HepG2 (cell line): ENCODE results near the gene H1-8. TPM values are rescaled to one million over a fixed set of nuclear protein-coding genes. Genes with fewer than 3 reads are reported as not detected.

Experiments
- ATAC-seq: fragments of 200-7000 bp; cut with Tn5 transposase; 3 replicates; pipeline ENCODE4 v1.9.1; 2020; ENCODE audit warnings: mild to moderate bottlenecking, moderate library complexity
- BruUV-seq: library from RNA; stranded (reverse); fragments of 400-500 nt; replicated peaks from 2 replicates; lab custom pipeline; 2021; lab: Mats Ljungman, UMichigan
- CTCF ChIA-PET: fragments of 300-600 bp; formaldehyde crosslinking; extraction: SDS; loops from one replicate; lab custom pipeline; 2021; ENCODE audit warnings: low total read pairs, inconsistent platforms, low intra/inter-chr PET ratio; lab: Yijun Ruan, JAX
- POLR2A ChIA-PET: fragments of 350-600 bp; sonication (Branson Sonifier 250); formaldehyde crosslinking; loops from one replicate; lab custom pipeline; 2020; ENCODE audit warnings: antibody characterized with exemption, inconsistent platforms; lab: Yijun Ruan, JAX
- DNase-seq: peaks from one replicate; pipeline ENCODE4 v3.0.0-alpha.2; 2015; ENCODE audit warnings: low spot score
- FAIRE-seq: peaks from 3 replicates; lab custom pipeline; 2011; peaks lifted over from hg19 to GRCh38; lab: Jason Lieb, UNC
- H2AFZ ChIP-seq: one replicate; pipeline ENCODE4 v1.6.1; 2011; ENCODE audit warnings: low read length, inconsistent platforms
- H3K27ac ChIP-seq: fragments of 300-600 bp; 3 replicates; pipeline ENCODE4 v1.8.0; 2011; ENCODE audit warnings: mixed run types, mild to moderate bottlenecking, mixed read lengths, low read length, inconsistent platforms; ENCODE audit not compliant: insufficient read depth; ENCODE audit errors: extremely low read length
- H3K27me3 ChIP-seq, 2 experiments: fragments of 200-600 bp in 1 of 2; 2 replicates in 1 of 2; 3 replicates in 1 of 2; pipeline versions ENCODE4 v1.6.0 to v1.8.0; 2011; ENCODE audit warnings: low read length in 2 of 2, mild to moderate bottlenecking in 2 of 2, moderate library complexity in 2 of 2, inconsistent platforms in 1 of 2; ENCODE audit not compliant: insufficient read depth in 2 of 2, control insufficient read depth in 1 of 2
- H3K36me3 ChIP-seq, 2 experiments: fragments of 200-600 bp in 1 of 2; replicated peaks in 1 of 2; 2 replicates in 1 of 2; 3 replicates in 1 of 2; pipeline versions ENCODE4 v1.5.1 to v1.8.0; 2011; ENCODE audit warnings: low read length in 2 of 2, inconsistent platforms in 1 of 2; ENCODE audit not compliant: insufficient read depth in 2 of 2, control insufficient read depth in 1 of 2
- H3K4me1 ChIP-seq: 2 replicates; pipeline ENCODE4 v1.5.1; 2012; ENCODE audit warnings: low read length, inconsistent platforms; ENCODE audit not compliant: insufficient read depth
- H3K4me2 ChIP-seq: 2 replicates; pipeline ENCODE4 v1.6.0; 2011; ENCODE audit warnings: low read depth, low read length, inconsistent platforms
- H3K4me3 ChIP-seq, 3 experiments: fragments of 200-600 bp in 1 of 3; sonication (generic), shearing (Covaris generic) in 1 of 3; replicated peaks in 1 of 3; 2 replicates each; pipeline ENCODE4 v1.5.1; 2011 to 2016; ENCODE audit warnings: low read length in 3 of 3, inconsistent platforms in 2 of 3, low read depth in 2 of 3, mild to moderate bottlenecking in 2 of 3, control low read depth in 1 of 3, mixed read lengths in 1 of 3; ENCODE audit not compliant: insufficient read depth in 1 of 3
- H3K79me2 ChIP-seq: one replicate; pipeline ENCODE4 v1.6.1; 2011; ENCODE audit warnings: low read length, inconsistent platforms; ENCODE audit not compliant: insufficient read depth
- H3K9ac ChIP-seq: 2 replicates; pipeline ENCODE4 v1.6.0; 2011; ENCODE audit warnings: mild to moderate bottlenecking, low read depth, low read length, inconsistent platforms; ENCODE audit not compliant: insufficient read depth
- H3K9me3 ChIP-seq: 2 replicates; pipeline ENCODE4 v1.5.1; 2012; ENCODE audit warnings: mild to moderate bottlenecking, low read length
- H4K20me1 ChIP-seq: 2 replicates; pipeline ENCODE4 v1.6.0; 2011; ENCODE audit warnings: inconsistent platforms, mild to moderate bottlenecking, low read length, moderate library complexity; ENCODE audit not compliant: insufficient read depth
- AHR ChIP-seq: IDR thresholded peaks from 2 replicates; pipeline ENCODE4 v1.6.1; 2018; ENCODE audit warnings: missing genetic modification reagents, missing compliant biosample characterization
- FOSL2 ChIP-seq: sonication (generic); formaldehyde crosslinking; IDR thresholded peaks from 2 replicates; pipeline ENCODE4 v1.4.0; 2020; ENCODE audit warnings: missing genetic modification reagents
- SALL1 ChIP-seq: sonication (generic); formaldehyde crosslinking; IDR thresholded peaks from 2 replicates; pipeline ENCODE4 v1.8.0; 2022; ENCODE audit warnings: mild to moderate bottlenecking, missing genetic modification reagents
- SOX5 ChIP-seq: IDR thresholded peaks from 2 replicates; pipeline ENCODE4 v1.6.1; 2016; ENCODE audit warnings: borderline replicate concordance
- SRY ChIP-seq: sonication (generic); formaldehyde crosslinking; IDR thresholded peaks from 2 replicates; pipeline ENCODE4 v1.8.0; 2022; ENCODE audit warnings: mild to moderate bottlenecking, missing genetic modification reagents
- TMF1 ChIP-seq: sonication (generic); formaldehyde crosslinking; IDR thresholded peaks from 2 replicates; pipeline ENCODE4 v1.8.1; 2022; ENCODE audit warnings: low read depth, missing genetic modification reagents
- ZFP82 ChIP-seq: sonication (generic); formaldehyde crosslinking; IDR thresholded peaks from 2 replicates; pipeline ENCODE4 v1.5.1; 2020; ENCODE audit warnings: mild to moderate bottlenecking, missing genetic modification reagents, borderline replicate concordance
- ZNF350 ChIP-seq: sonication (generic); formaldehyde crosslinking; IDR thresholded peaks from 2 replicates; pipeline ENCODE4 v1.4.0; 2020; ENCODE audit warnings: mild to moderate bottlenecking, low read depth, missing genetic modification reagents, borderline replicate concordance
- WGBS: methylation state at CpG from one replicate; pipeline ENCODE4 v1.1.6; 2017; ENCODE audit warnings: low lambda C conversion rate; 5-methylcytosine and 5-hydroxymethylcytosine counted together
- in situ Hi-C: cut with HindIII; loops from 2 replicates; pipeline ENCODE4 v1.10.0; 2017; ENCODE audit warnings: low pct_unique_long_range_greater_than_20kb; ENCODE audit not compliant: extremely low pct_ligation_motif_present
- intact Hi-C: fragments of 100-400 bp; cut with micrococcal nuclease; formaldehyde crosslinking; loops from one replicate; pipeline ENCODE4 v1.10.0; 2022; ENCODE audit not compliant: unreplicated experiment
- polyA plus RNA-seq, 8 experiments: library from polyadenylated mRNA; depleted of rRNA in 3 of 8; stranded (reverse) in 7 of 8; unstranded in 1 of 8; fragments of >200 nt; fragmentation: Illumina TruSeq in 4 of 8; extraction: Trizol in 4 of 8; gene quantifications; 2 replicates each; pipeline versions ENCODE4 v1.2.1 to v1.2.3, GENCODE V29; 2011 to 2016; ENCODE audit warnings: low read depth in 4 of 8, missing spikeins in 1 of 8, mixed read lengths in 1 of 8; ENCODE audit not compliant: insufficient read depth in 1 of 8
- total RNA-seq, 5 experiments: library from RNA; depleted of rRNA; stranded (reverse); fragments of >200 nt; fragmentation: Illumina TruSeq; extraction: Trizol; gene quantifications; 2 replicates each; pipeline ENCODE4 v1.2.3, GENCODE V29; 2016; ENCODE audit warnings: low read depth in 1 of 5
- TF ChIP-seq, protein P1 (sequence below): sonication (generic); formaldehyde crosslinking; IDR thresholded peaks from 2 replicates; pipeline ENCODE4 v1.5.1; 2020; ENCODE audit warnings: mild to moderate bottlenecking, moderate library complexity, missing genetic modification reagents
- TF ChIP-seq, protein P2 (sequence below): IDR thresholded peaks from 2 replicates; pipeline ENCODE4 v1.6.1; 2016
- TF ChIP-seq, protein P3 (sequence below): sonication (generic); formaldehyde crosslinking; IDR thresholded peaks from 2 replicates; pipeline ENCODE4 v1.5.0; 2020; ENCODE audit warnings: missing genetic modification reagents
- TF ChIP-seq, protein P4 (sequence below): sonication (generic); formaldehyde crosslinking; IDR thresholded peaks from 2 replicates; pipeline ENCODE4 v1.5.0; 2020; ENCODE audit warnings: missing genetic modification reagents

The H1-8 gene
- total and polyA plus RNA-seq, 2 of the 13 experiments (the other 11 are each of a cell fraction or from before 2014, with no cell fraction given), result 0.08 TPM; not detected in 1

DNA sequence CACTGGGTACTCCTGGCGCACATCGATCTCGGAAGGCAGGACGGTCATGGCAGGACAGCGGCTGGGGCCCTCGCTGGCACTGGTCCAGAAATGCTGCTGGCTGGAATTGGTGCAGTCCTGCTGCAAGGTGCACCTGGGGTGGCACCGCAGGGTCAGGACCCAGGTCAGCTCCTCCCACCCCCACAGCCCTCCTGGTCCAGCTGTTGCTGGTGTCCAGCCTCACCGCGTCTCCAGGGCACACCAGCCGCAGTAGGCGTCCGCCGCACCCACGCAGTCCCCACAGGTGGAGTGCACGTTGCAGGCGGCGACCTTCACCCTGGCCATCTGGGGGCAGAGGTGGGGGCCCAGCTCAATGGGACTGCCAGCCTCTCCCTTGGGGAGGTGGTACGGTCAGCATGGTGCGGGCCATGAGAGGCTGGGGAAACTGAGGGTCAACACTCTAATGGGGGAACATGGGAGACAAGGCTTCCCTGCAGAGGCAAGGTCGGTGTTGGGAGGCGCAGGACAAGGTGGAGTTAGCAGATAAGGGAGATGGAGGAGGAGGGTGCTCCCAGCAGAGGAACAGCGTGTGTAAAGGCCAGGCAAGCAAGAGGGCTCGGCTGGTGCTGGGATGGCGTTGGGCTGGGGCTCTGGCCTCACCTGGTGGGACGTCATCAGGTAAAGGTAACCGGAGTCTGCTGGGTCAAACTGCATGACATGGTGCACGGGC lies 43.1 kb downstream of the H1-8 start:
- Histone ChIP-seq H3K79me2 (peaks cover 12% of the 10 kb centered on the region), H3K4me3 (no peak overlapping the region), H3K9ac (no peak overlapping the region), H3K9me3 (no peaks in the 10 kb centered on the region), H3K27me3 (no peaks in the 10 kb centered on the region), H3K27ac (no peak overlapping the region), H3K36me3 (peaks cover 52 to 69% of the 10 kb centered on the region in 2 experiments), H2AFZ (no peak overlapping the region), H3K4me2 (no peak overlapping the region), H3K4me1 (peaks cover 14% of the 10 kb centered on the region), H4K20me1 (no peaks in the 10 kb centered on the region)
- no peak for DNase-seq
- TF ChIP-seq ZFP82 (no peak), ZNF350 (CRISPR knock-in tag) (no peak), SRY (CRISPR knock-in tag) (no peak), SOX5 (CRISPR knock-in tag) (no peak), FOSL2 (CRISPR knock-in tag) (no peak), TMF1 (no peak), AHR (CRISPR knock-in tag) (no peak), SALL1 (CRISPR knock-in tag) (no peak)
- TF ChIP-seq, protein P1, sequence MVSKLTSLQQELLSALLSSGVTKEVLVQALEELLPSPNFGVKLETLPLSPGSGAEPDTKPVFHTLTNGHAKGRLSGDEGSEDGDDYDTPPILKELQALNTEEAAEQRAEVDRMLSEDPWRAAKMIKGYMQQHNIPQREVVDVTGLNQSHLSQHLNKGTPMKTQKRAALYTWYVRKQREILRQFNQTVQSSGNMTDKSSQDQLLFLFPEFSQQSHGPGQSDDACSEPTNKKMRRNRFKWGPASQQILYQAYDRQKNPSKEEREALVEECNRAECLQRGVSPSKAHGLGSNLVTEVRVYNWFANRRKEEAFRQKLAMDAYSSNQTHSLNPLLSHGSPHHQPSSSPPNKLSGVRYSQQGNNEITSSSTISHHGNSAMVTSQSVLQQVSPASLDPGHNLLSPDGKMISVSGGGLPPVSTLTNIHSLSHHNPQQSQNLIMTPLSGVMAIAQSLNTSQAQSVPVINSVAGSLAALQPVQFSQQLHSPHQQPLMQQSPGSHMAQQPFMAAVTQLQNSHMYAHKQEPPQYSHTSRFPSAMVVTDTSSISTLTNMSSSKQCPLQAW (CRISPR knock-in tag), result no peak
- TF ChIP-seq, protein P2, sequence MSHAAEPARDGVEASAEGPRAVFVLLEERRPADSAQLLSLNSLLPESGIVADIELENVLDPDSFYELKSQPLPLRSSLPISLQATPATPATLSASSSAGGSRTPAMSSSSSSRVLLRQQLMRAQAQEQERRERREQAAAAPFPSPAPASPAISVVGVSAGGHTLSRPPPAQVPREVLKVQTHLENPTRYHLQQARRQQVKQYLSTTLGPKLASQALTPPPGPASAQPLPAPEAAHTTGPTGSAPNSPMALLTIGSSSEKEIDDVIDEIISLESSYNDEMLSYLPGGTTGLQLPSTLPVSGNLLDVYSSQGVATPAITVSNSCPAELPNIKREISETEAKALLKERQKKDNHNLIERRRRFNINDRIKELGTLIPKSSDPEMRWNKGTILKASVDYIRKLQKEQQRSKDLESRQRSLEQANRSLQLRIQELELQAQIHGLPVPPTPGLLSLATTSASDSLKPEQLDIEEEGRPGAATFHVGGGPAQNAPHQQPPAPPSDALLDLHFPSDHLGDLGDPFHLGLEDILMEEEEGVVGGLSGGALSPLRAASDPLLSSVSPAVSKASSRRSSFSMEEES, result no peak
- TF ChIP-seq, protein P3, sequence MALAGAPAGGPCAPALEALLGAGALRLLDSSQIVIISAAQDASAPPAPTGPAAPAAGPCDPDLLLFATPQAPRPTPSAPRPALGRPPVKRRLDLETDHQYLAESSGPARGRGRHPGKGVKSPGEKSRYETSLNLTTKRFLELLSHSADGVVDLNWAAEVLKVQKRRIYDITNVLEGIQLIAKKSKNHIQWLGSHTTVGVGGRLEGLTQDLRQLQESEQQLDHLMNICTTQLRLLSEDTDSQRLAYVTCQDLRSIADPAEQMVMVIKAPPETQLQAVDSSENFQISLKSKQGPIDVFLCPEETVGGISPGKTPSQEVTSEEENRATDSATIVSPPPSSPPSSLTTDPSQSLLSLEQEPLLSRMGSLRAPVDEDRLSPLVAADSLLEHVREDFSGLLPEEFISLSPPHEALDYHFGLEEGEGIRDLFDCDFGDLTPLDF, result no peak
- TF ChIP-seq, protein P4, sequence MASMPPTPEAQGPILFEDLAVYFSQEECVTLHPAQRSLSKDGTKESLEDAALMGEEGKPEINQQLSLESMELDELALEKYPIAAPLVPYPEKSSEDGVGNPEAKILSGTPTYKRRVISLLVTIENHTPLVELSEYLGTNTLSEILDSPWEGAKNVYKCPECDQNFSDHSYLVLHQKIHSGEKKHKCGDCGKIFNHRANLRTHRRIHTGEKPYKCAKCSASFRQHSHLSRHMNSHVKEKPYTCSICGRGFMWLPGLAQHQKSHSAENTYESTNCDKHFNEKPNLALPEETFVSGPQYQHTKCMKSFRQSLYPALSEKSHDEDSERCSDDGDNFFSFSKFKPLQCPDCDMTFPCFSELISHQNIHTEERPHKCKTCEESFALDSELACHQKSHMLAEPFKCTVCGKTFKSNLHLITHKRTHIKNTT (CRISPR knock-in tag), result no peak
- ATAC-seq, result no peak
- POLR2A ChIA-PET, result no interaction called here
- no TSS peak for BruUV-seq
- CTCF ChIA-PET, result no interaction called here
- FAIRE-seq, result no peak
- WGBS, result 98% methylated on average over 9 of the region's 27 CpGs
- in situ Hi-C loops (no loop called here), intact Hi-C loops (no loop called here)
